H9 (cell line): Measurements from ENCODE around the gene CEP63. TPM values are rescaled to one million over a fixed set of nuclear protein-coding genes. Genes with fewer than 3 reads are reported as not detected.

Experiments used
- DNase-seq: peaks from one replicate; pipeline ENCODE4 v3.0.0-alpha.2; 2017
- H2AFZ ChIP-seq: one replicate; pipeline ENCODE4 v1.6.1; 2013; ENCODE audit warnings: mild to moderate bottlenecking, low read length, control low read depth, moderate library complexity
- H2AK5ac ChIP-seq: 2 replicates; pipeline ENCODE4 v1.6.1; 2013; ENCODE audit warnings: low read length, control low read depth, mixed read lengths; ENCODE audit not compliant: insufficient read length
- H2BK120ac ChIP-seq: one replicate; pipeline ENCODE4 v1.6.1; 2013; ENCODE audit warnings: low read depth, mild to moderate bottlenecking, low read length, control low read depth, inconsistent platforms; ENCODE audit not compliant: poor library complexity, severe bottlenecking
- H2BK12ac ChIP-seq: 2 replicates; pipeline ENCODE4 v1.6.1; 2013; ENCODE audit warnings: low read length, control low read depth, mixed read lengths, low read depth; ENCODE audit not compliant: insufficient read length
- H2BK15ac ChIP-seq: 2 replicates; pipeline ENCODE4 v1.6.1; 2013; ENCODE audit warnings: low read depth, low read length, control low read depth
- H2BK20ac ChIP-seq: one replicate; pipeline ENCODE4 v1.6.1; 2013; ENCODE audit warnings: low read depth, mild to moderate bottlenecking, low read length, control low read depth, inconsistent platforms; ENCODE audit not compliant: poor library complexity, severe bottlenecking
- H2BK5ac ChIP-seq: 2 replicates; pipeline ENCODE4 v1.6.1; 2013; ENCODE audit warnings: low read length, control low read depth, mixed read lengths; ENCODE audit not compliant: insufficient read length
- H3K14ac ChIP-seq: 2 replicates; pipeline ENCODE4 v1.6.1; 2013; ENCODE audit warnings: low read length, control low read depth; ENCODE audit not compliant: insufficient read depth
- H3K18ac ChIP-seq: 2 replicates; pipeline ENCODE4 v1.6.1; 2013; ENCODE audit warnings: low read depth, mild to moderate bottlenecking, mixed read lengths, low read length, control low read depth; ENCODE audit not compliant: insufficient read length
- H3K23ac ChIP-seq: 2 replicates; pipeline ENCODE4 v1.6.1; 2013; ENCODE audit warnings: low read length, control low read depth, mixed read lengths, low read depth; ENCODE audit not compliant: insufficient read length
- H3K23me2 ChIP-seq: 2 replicates; pipeline ENCODE4 v1.6.1; 2013; ENCODE audit warnings: low read depth, mild to moderate bottlenecking, mixed read lengths, low read length, control low read depth; ENCODE audit not compliant: insufficient read length, poor library complexity, severe bottlenecking
- H3K27ac ChIP-seq: 2 replicates; pipeline ENCODE4 v1.5.1; 2013; ENCODE audit warnings: low read length, control low read depth, mixed read lengths, low read depth; ENCODE audit not compliant: insufficient read length
- H3K27me3 ChIP-seq: 2 replicates; pipeline ENCODE4 v1.6.1; 2013; ENCODE audit warnings: low read length, control low read depth, inconsistent platforms; ENCODE audit not compliant: insufficient read depth
- H3K4ac ChIP-seq: 2 replicates; pipeline ENCODE4 v1.6.1; 2013; ENCODE audit warnings: low read depth, mild to moderate bottlenecking, control low read depth, inconsistent platforms, low read length, moderate library complexity
- H3K4me1 ChIP-seq: 2 replicates; pipeline ENCODE4 v1.6.1; 2013; ENCODE audit warnings: low read length, control low read depth, inconsistent platforms; ENCODE audit not compliant: insufficient read depth
- H3K4me2 ChIP-seq: 2 replicates; pipeline ENCODE4 v1.6.1; 2013; ENCODE audit warnings: low read length, control low read depth, mixed read lengths; ENCODE audit not compliant: insufficient read length, insufficient read depth
- H3K56ac ChIP-seq: 2 replicates; pipeline ENCODE4 v1.6.1; 2013; ENCODE audit warnings: low read depth, mild to moderate bottlenecking, mixed read lengths, low read length, control low read depth; ENCODE audit not compliant: insufficient read length
- H3K79me1 ChIP-seq: 2 replicates; pipeline ENCODE4 v1.6.1; 2013; ENCODE audit warnings: low read depth, mild to moderate bottlenecking, moderate library complexity, low read length, control low read depth, inconsistent platforms; ENCODE audit not compliant: insufficient read depth, poor library complexity, severe bottlenecking
- H3K79me2 ChIP-seq: 2 replicates; pipeline ENCODE4 v1.6.1; 2013; ENCODE audit warnings: low read length, control low read depth, inconsistent platforms; ENCODE audit not compliant: insufficient read depth
- H3K9ac ChIP-seq: 2 replicates; pipeline ENCODE4 v1.6.1; 2013; ENCODE audit warnings: low read length, control low read depth, mixed read lengths; ENCODE audit not compliant: insufficient read length; ENCODE audit errors: extremely low read depth
- H3K9me3 ChIP-seq: one replicate; pipeline ENCODE4 v1.6.1; 2013; ENCODE audit warnings: low read depth, low read length, inconsistent platforms; ENCODE audit not compliant: control insufficient read depth
- H3T11ph ChIP-seq: one replicate; pipeline ENCODE4 v1.6.1; 2013; ENCODE audit warnings: mild to moderate bottlenecking, low read length, control low read depth, inconsistent platforms
- H4K20me1 ChIP-seq: one replicate; pipeline ENCODE4 v1.6.1; 2013; ENCODE audit not compliant: control insufficient read depth, insufficient read length, insufficient read depth
- H4K5ac ChIP-seq: 2 replicates; pipeline ENCODE4 v1.6.1; 2013; ENCODE audit warnings: low read depth, mild to moderate bottlenecking, mixed read lengths, low read length, control low read depth; ENCODE audit not compliant: insufficient read length
- H4K8ac ChIP-seq: replicated peaks from 2 replicates; pipeline ENCODE4 v1.6.1; 2013; ENCODE audit warnings: low read length, control low read depth, mixed read lengths, low read depth; ENCODE audit not compliant: insufficient read length
- H4K91ac ChIP-seq: 2 replicates; pipeline ENCODE4 v1.6.1; 2013; ENCODE audit warnings: low read depth, mild to moderate bottlenecking, moderate library complexity, mixed read lengths, low read length, control low read depth; ENCODE audit not compliant: insufficient read length
- H3K27ac Mint-ChIP-seq, 3 experiments: 2 replicates in 2 of 3; 3 replicates in 1 of 3; pipeline ENCODE4 v1.8.0; 2020 to 2021; ENCODE audit warnings: mixed read lengths in 3 of 3, mild to moderate bottlenecking in 1 of 3, moderate library complexity in 1 of 3
- H3K27me3 Mint-ChIP-seq: 2 replicates; pipeline ENCODE4 v1.8.0; 2021; ENCODE audit warnings: low read depth, mild to moderate bottlenecking, moderate library complexity, mixed read lengths
- H3K36me3 Mint-ChIP-seq, 3 experiments: 2 replicates in 2 of 3; 3 replicates in 1 of 3; pipeline ENCODE4 v1.8.0; 2020 to 2021; ENCODE audit warnings: low read depth in 3 of 3, mixed read lengths in 3 of 3; ENCODE audit not compliant: insufficient read depth in 1 of 3
- H3K4me1 Mint-ChIP-seq, 2 experiments: 2 replicates each; pipeline ENCODE4 v1.8.0; 2020; ENCODE audit warnings: mixed read lengths in 2 of 2
- H3K4me3 Mint-ChIP-seq, 2 experiments: 2 replicates in 1 of 2; 3 replicates in 1 of 2; pipeline ENCODE4 v1.8.0; 2020 to 2021; ENCODE audit warnings: mild to moderate bottlenecking in 2 of 2, mixed read lengths in 2 of 2, moderate library complexity in 1 of 2
- H3K9me3 Mint-ChIP-seq, 2 experiments: 2 replicates in 1 of 2; 3 replicates in 1 of 2; pipeline ENCODE4 v1.8.0; 2020; ENCODE audit warnings: mild to moderate bottlenecking in 2 of 2, mixed read lengths in 2 of 2, moderate library complexity in 1 of 2
- CTCF ChIP-seq: fragments of 200-600 bp; sonication (generic); conservative IDR thresholded peaks from 3 replicates; pipeline ENCODE4 v1.8.0; 2021; ENCODE audit warnings: antibody characterized with exemption, mild to moderate bottlenecking
- WGBS: extraction: QIAGEN DNeasy Blood & Tissue Kit; methylation state at CpG from one replicate; pipeline ENCODE4 v1.1.7; 2013; ENCODE audit warnings: missing lambda C conversion rate, low lambda C conversion rate, mixed read lengths; ENCODE audit not compliant: insufficient read length; ENCODE audit errors: extremely low coverage; 5-methylcytosine and 5-hydroxymethylcytosine counted together
- total RNA-seq: library from RNA; stranded (reverse); gene quantifications from 2 replicates; pipeline ENCODE4 v1.2.1, GENCODE V29; 2021

The CEP63 gene
- total RNA-seq, 1 experiment from 2014 or later = 16.2 TPM

GRCh38 chr3:134445636-134446035 is 40.2 kb upstream of the CEP63 start:
- no peaks in the 10 kb centered on the region for H3K79me2 ChIP-seq
- WGBS = no CpG with 5 or more reads among the region's 1 CpG
- H3K9ac ChIP-seq = no peak overlapping the region

More at GRCh38 chr3:134445636-134446035, 40.2 kb upstream of the CEP63 start:
- no peak overlapping the region for H2BK120ac ChIP-seq
- H4K20me1 ChIP-seq = no peaks in the 10 kb centered on the region
- no peak overlapping the region for H3K56ac ChIP-seq
- H2BK12ac ChIP-seq = no peak overlapping the region
- peaks cover 10 to 11% of the 10 kb centered on the region in 2 experiments for H3K4me1 Mint-ChIP-seq
- DNase-seq = no peak
- H3K9me3 ChIP-seq = no peaks in the 10 kb centered on the region
- no peak overlapping the region for H2BK5ac ChIP-seq
- H3K14ac ChIP-seq = no peak overlapping the region
- no peak overlapping the region for H3K4me2 ChIP-seq
- H4K8ac ChIP-seq = no peak overlapping the region
- no peak overlapping the region for H3K4me3 Mint-ChIP-seq
- no peak overlapping the region for H2BK15ac ChIP-seq
- peaks cover 7 to 10% of the 10 kb centered on the region in 2 experiments; a peak in 4 of 5 replicates for H3K9me3 Mint-ChIP-seq
- peaks cover 20% of the 10 kb centered on the region for H3K27me3 Mint-ChIP-seq
- no peak overlapping the region for H3K23ac ChIP-seq
- no peak overlapping the region for H2BK20ac ChIP-seq
- no peaks in the 10 kb centered on the region for H3K4me1 ChIP-seq
- H2AFZ ChIP-seq = no peak overlapping the region
- H3K4ac ChIP-seq = no peak overlapping the region
- no peak overlapping the region for H3T11ph ChIP-seq
- H3K27ac Mint-ChIP-seq = no peak overlapping the region
- H3K36me3 Mint-ChIP-seq = peaks cover 0 to 8% (median 0%) of the 10 kb centered on the region in 3 experiments; a peak in 1 of 7 replicates
- no peaks in the 10 kb centered on the region for H3K27me3 ChIP-seq
- H2AK5ac ChIP-seq = no peak overlapping the region
- no peak for TF ChIP-seq CTCF
- H4K5ac ChIP-seq = no peak overlapping the region
- no peak overlapping the region for H3K18ac ChIP-seq
- no peak overlapping the region for H4K91ac ChIP-seq
- H3K23me2 ChIP-seq = no peaks in the 10 kb centered on the region
- H3K79me1 ChIP-seq = no peaks in the 10 kb centered on the region
- no peak overlapping the region for H3K27ac ChIP-seq
